GM21381 (cell line): ENCODE results near the gene DPAGT1.
"Not testable (repeated sequence)": the region's sequence is repeated elsewhere in the genome, so short reads cannot be mapped to it uniquely, and the experiment has no call there.

ENCODE experiments used
- ATAC-seq: cut with Tn5 transposase; IDR thresholded peaks from one replicate; pipeline ENCODE4 v1.9.1; 2021; ENCODE audit warnings: mild to moderate bottlenecking, moderate library complexity; ENCODE audit not compliant: unreplicated experiment

Gene DPAGT1

DNA sequence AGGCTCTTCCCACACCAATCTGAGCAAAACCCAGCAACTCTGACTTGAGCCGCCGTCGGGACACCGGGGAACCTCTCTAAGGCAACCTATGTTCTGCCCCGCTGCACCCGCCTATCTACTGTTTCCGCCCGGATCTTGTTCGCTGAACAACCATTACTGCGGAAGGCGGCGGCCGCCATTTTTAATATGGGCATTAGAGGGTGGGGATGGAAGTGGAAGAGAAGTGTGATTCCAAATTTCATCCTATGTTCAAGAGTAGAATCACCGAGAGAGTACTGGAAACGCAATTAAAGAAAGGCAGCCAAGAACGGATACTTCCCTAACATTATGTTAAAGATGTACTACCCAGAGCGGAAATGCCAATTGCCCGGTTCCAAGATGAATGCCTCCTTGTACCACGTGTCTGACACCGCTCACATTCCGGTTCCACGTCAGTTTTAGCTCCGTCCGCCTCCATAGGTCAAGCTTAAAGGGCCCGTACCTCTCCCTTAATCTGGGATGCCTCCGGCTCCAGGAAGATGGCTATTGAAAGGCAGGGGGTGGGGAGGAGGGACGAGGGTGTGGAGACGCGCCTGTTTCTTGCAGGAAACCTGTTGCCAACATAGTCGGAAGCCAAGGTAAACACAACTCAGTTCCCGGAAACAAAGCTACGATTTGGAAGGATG lies at the start of gene DPAGT1:
DPAGT1 (minus strand) TSS at position 95 of the 665 bp plus-strand sequence. CDS start 198 bp downstream, outside the sequence.
- peak; percentile 76 for ATAC-seq

DNA sequence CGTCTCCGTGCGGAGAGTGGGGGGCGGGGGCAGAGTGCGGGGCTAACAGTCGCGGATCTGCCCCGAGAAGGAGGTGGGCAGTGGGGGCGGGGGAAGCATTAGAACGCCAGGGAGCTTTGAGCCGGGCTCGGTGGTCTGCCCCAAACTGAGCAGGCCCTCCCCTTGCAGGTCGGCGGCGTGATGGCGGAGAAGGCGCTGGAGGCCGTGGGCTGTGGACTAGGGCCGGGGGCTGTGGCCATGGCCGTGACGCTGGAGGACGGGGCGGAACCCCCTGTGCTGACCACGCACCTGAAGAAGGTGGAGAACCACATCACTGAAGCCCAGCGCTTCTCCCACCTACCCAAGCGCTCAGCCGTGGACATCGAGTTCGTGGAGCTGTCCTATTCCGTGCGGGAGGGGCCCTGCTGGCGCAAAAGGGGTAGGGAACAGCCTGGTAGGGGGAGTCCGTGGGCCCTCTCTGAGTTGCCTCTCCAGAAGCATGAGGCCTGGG lies 48.2 kb upstream of the DPAGT1 start:
- no peak for ATAC-seq

DNA sequence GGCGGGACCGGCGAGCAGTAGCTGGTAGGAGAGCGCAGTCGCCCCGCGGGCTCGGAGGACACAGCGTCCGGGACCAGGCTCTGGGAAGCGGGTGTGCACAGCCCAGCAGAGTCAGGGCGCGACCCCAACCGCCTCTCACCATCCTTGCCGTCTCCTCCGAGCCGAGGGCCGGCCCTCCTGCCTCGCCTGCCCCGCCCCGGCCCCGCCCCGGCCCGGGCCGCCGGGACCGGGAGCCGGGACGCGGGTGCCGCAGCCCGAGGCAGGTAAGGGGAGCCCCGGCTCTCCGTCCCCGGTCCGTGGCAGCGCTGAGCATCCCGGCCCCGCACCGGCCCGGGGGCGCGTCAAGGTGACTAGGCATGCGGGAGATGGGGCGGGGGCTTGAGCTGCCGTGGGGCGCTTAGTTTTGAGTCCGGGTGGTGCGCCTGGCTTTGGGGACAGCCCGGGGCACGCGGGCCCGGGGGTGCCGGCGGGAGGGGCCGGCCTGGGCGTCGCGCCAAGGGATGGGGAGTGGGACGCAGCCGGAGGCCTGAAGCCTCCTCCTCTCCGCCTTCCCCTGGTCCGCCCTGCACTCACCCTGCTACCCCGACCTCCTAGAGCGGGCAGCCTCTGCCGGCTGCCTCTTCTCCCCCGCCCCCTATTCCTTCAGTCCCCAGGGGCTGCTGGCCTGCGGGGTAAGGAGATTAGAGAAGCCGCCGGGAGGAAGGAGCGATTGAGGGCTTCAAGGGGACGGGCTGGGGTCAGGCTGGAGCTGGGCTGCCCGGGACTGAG lies 47.5 kb upstream of the DPAGT1 start, which contains the start of gene ABCG4:
ABCG4 (plus strand) TSS at position 35 of the 768 bp plus-strand sequence. CDS start 914 bp downstream, outside the sequence.
- ATAC-seq, result no peak

DNA sequence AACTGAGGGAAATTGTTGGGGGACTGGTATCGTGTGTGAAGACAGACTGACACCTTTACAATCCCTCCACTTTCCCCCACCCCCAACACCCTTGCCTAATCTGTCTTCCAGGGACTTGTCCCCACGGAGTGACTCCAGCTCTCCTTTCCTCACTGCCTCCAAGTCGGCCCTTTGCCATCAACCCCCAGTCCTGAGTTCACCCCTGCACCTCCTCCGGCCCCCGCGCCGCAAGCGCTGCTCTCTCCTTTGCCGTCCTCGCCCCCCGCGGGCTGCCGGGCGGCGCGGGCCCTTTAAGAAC lies 47.0 kb upstream of the DPAGT1 start:
- ATAC-seq, result no peak

DNA sequence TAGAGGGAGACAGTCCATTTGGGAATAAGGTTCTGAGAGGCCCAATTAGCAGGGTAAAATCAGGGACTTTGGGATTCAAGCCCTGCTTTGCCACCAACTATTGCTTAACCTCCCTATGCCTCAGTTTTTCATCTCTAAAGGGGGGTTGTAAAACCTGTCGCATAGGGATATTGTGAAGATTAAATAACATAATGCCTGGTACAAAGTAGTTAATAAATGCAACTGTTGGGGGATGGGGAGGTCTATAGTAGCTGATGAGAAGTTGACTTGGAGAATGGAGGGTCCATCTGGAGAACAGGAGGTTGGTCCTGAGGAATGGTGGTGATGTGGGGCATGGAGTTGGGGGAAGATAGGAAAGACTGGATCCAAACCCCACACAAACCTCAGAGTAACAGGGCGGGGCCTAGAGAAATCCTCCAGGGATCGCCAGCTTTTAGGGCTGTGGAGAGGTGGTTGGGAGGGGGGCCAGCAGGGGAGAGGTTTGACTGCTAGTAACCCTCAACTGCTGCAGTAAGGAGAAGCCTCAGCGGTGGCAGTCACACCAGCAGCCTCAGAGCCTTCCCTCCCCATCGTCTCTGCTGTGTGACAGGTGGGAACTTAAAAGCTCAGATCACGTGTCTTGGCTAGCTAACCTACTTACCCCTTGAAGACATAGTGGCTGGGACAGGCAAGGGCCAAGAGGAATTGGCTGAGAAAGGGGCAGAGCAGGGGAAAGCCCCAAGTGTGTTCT lies 46.1 kb upstream of the DPAGT1 start:
- no peak for ATAC-seq

DNA sequence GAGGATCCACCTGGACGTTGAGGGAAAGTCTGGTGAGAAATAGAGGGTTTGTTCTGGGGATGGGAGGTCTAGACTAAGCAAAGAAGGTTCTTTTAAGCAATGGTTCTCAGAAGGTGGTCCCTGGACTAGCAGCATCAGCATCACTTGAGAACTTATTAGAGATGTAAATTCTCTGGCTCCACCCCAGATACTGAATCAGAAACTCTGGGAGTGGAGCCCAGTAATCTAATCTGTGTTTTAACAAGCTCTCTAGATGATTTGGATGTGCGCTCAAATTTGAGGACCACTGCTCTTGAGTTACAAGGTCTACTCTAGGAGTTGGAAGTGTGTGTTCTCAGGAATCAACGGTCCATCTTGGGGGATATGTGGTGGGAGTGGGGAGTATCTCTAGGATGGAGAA lies 43.9 kb upstream of the DPAGT1 start:
- ATAC-seq, result no peak

DNA sequence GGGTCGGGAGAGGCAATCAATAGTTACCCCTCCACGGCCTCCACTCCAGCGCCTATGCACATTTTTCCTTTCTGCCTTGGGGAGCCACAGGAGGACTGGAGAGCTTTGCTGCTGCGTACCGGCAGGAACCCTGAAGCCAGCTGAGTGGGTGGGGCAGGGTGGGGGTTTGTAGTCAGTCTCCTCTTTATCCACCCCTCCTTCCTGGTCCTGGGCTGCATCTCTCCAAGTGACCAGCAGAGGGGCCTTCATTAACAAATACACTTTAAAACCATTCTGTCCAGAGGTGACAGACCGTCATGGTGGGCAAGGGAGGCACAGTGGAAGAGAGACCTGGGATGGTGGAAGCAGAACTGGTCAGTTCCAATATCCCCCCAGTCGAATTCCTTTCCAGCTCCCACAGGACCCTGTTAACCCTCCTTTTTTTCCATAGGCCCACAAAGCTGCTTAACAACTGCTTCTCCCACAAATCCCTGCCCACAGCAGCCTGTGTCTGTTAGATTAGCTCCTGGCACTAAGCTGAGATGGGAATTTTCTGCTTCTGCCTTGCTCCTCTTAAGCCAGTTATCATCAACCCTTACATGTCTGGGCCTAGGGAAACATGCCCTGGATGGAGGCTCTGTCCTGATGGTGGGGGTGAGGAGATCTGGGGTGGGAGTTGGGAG lies 43.3 kb upstream of the DPAGT1 start:
- no peak for ATAC-seq

DNA sequence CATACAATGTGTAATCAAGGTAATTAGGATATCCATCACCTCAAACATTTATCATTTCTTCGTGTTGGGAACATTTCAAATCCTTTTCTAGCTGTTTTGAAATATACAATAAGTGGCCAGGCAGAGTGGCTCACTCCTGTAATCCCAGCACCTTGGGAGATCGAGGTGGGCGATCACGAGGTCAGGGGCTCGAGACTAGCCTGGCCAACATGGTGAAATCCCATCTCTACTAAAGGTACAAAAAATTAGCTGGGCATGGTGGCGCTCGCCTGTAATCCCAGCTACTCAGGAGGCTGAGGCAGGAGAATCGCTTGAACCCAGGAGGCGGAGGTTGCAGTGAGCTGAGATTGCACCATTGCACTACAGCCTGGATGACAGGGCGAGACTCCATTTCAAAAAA lies 37.6 kb upstream of the DPAGT1 start:
- ATAC-seq, result not testable (repeated sequence)

DNA sequence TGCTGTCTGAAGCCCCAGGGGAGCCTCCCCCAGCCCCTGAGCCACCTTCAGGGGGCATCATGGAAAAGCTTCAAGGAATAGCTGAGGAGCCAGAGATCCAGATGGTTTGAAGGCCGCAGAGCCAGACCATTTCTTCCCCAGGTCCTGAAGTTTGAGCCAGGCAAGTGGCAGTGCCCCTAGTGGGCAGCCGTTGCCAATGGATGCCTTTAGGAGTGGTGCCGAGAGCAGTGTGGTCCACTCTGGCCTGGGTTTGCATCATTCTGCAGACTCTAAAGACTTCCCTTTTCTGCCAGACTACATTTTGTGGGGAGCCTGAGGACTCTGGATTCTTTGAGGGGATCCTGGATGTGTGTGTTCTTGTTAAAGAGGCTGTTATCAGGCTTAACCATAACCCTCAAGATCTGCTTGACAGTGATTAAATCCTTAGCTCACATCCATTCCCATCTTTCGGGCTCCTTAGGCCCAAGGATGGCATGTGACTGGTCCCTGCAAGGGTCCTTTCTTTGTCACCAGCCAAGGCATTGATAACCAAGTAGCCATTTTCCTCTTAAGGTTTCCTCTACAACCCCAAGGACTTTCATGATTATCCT lies 32.8 kb upstream of the DPAGT1 start:
- ATAC-seq, result no peak

DNA sequence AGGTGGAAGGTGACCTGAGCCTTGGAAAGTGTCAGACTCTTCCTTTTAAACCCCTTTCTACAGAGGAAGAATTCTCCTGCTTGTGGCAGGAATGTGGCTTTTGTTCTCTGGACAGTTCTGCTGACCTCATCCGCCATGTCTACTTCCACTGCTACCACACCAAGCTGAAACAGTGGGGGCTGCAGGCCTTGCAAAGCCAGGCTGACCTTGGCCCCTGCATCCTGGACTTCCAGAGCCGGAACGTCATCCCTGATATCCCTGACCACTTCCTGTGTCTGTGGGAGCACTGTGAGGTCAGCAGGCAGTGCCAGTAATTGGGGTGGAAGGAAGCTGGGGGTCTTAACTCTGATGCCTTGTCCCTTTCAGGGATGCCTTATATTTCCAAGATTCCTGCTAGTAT lies 29.0 kb upstream of the DPAGT1 start:
- no peak for ATAC-seq

DNA sequence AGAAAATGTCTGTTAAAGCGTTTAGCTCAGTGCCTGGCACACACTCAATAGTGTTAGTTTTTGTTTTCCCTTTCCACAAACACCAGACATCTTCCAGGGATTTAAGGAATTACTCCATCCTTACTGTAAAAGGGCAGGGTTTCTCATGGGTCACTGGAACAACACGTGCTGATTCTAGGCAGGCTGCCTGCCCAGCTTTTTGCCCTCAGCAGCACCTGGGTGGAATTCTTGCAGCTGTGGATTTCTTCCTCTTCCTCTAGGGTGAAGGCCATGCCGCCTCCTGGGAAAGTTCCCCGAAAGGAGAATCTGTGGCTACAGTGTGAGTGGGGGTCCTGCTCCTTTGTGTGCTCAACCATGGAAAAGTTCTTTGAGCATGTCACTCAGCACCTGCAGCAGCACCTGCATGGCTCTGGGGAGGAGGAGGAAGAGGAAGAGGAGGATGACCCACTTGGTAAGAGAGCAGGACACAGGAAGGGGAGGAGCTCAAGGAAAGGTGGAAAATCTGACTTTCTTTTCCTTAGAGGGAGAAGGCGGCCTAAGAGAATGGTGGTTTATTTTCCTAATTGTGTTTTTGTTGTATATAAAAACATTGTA lies 25.1 kb upstream of the DPAGT1 start:
- ATAC-seq, result no peak

DNA sequence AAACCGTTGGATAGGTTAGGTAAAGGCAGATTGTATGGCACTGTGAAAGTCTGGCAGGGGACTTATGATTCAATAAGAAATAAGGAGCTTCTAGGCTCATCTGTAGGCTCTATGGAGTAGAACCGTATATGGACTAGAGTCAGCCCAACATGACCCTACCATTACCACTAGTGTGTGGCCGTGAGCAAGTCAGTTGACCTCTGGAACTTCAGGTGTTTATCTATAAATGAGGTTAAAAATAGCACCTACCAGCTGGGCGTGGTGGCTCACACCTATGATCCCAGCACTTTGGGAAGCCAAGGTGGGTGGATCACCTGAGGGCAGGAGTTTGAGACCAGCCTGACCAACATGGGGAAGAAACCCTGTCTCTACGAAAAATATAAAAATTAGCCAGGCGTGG lies 24.2 kb upstream of the DPAGT1 start:
- ATAC-seq, result no peak

DNA sequence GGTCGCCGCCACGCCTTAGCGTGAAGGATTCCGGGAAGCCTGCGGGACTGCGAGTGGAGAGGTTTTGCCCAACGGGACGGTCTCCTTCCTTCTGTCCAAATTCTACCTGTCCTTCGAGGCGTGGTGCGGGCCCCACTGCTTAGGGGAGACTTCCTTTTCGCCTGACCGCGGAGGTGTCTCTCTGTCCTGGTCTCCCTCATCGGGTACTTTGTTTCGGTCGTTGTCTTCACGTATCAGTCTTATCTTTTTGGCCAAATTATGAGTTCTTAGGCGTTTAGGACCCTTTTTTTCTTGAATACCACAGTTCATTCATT lies 20.1 kb upstream of the DPAGT1 start:
- ATAC-seq, result peak; percentile 10

DNA sequence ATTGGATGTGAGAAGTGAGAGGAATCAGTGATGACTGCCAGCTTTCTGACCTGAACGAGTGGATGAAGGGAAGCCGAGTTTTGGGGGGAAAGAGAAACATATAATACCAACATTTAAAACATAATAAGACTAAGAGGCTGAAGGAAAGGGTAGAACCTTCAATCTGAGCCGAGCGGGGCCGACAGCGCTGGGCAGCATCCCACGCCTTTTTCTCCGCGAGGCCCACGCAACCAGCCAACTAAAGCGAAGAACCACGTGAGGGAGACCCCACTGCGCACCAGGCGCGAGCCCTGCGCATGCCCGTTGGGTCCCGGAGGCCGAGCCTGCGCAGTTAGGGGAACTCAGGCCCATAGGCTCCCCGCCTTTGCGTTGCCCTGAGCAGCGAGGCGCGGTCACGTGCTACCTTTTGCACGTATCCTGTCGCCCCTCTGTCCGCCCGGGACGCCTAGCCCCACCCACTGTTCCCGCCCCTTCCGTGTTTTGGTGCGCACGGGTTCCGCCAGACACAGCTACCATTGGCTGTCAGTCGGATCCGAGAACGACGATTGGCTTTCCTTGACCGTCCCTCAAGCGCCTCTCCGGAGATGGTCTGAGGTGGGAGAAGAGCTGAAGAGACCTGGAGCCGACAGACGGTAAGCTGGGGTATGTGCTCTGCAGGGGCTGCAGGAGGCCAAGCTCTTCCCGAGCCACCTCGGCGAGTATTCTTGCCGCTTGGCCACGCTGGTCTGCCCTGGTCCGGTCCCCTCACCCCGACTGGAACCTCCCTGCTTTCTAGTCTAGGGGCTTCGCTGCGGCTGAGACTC lies 19.6 kb upstream of the DPAGT1 start, which contains the start of gene HINFP:
HINFP (plus strand) TSS at position 573 of the 803 bp plus-strand sequence. CDS start 5,365 bp downstream, outside the sequence.
- peak; percentile 97 for ATAC-seq

DNA sequence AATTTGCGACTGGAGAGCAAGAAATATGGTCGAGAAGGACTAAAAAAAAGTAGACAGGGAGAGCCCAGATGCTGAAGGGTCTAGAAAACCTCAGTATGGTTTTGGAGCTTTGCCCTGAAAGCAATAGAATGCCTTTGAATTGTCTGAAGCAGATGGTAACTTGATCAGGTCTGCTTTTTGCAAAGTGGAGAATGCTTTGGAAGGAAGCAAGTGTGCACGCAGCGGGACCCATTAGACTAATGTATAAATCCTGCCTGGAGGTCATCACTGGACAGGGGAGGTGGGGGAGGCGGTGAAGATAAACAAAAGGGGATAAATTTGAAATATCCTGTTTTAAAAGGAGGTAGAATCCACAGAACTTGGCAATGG lies 19.0 kb upstream of the DPAGT1 start:
- ATAC-seq, result no peak

DNA sequence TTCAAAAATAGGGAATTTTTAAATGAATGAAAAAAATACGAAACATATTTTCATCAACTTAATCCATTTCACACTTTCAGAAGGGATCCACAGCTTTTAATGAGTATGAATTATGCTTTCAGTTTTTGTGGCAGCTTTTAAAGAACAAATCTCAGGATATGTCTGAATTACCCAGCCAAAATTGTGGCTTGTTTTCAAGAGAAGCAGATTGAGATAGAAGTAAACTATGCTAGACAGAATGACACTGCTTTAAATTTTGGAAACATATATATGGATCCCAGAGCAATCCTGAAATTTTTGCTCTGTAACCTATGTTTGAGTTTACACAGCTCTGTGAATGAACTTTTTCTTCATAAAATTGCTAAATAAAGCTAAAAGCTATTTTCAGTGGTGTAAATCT lies 17.3 kb upstream of the DPAGT1 start:
- no peak for ATAC-seq

DNA sequence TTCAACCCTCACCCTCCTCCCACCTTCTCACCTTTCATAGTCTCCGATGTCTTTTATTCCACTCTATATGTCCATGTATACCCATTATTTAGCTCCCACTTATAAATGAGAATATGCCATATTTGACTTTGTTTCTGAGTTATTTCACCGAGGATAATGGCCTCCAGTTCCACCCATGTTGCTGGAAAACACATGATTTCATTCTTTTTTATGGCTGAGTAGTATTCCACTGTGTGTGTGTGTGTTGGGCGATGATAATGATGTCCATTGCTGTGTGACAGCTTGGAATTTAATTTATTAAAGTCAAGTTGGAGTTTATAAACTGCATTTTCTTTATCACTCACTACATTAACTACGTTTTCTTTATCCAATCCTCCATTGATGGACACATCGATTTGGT lies 16.6 kb upstream of the DPAGT1 start:
- ATAC-seq, result no peak

DNA sequence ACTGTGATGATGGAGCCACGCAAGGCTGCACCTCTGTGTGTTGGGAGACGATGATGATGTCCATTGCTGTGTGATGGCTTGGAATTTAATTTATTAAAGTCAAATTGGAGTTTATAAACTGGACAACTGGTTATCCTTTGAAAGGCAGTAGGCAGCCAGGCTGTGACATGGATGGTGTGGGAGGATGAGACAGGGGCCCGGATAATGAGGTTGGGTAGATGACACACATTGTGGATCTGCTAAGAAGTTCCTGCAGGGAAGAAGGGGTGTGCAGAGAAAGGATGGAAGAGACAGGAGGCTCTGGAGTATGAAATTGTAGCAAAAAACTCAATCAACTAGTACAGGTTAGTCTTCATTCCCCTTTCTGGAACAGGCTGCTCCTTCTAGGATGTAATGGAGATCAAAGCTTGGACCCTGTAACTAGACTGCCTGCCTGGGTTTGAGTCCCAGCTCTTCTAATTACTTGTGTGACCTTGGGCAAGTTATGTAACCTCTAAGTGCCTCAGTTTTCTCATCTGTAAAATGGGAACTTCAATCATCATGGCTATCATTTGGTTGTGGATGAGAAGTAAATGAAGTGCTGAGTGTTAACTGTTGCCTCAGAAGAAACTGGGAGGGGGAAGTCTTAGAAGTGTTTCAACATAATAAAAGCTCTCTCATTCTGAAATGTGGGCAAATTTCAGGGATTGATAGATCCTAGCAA lies 15.5 kb upstream of the DPAGT1 start:
- no peak for ATAC-seq

DNA sequence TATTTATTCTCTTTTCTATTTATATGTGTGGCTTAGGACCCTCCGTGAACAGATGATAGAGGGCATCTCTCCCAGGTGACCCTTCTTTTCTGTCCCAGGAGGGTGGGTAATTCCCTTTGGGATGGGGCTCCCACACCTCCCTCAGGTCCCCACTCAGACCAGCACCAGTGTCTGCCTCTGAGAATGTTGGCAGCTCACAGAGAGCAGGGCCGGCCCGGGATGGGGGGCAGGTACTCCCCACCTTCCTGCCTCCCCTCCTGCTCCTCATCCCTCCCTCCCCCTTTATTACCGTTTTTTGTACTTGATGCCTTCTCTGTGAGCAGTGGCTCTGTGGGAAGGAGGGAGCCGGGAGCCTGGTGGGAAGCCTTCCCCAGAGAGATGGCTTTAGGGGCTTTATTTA lies 14.9 kb upstream of the DPAGT1 start:
- ATAC-seq, result no peak
